ENCODE results near the gene MAP3K3.

Gene MAP3K3

DNA sequence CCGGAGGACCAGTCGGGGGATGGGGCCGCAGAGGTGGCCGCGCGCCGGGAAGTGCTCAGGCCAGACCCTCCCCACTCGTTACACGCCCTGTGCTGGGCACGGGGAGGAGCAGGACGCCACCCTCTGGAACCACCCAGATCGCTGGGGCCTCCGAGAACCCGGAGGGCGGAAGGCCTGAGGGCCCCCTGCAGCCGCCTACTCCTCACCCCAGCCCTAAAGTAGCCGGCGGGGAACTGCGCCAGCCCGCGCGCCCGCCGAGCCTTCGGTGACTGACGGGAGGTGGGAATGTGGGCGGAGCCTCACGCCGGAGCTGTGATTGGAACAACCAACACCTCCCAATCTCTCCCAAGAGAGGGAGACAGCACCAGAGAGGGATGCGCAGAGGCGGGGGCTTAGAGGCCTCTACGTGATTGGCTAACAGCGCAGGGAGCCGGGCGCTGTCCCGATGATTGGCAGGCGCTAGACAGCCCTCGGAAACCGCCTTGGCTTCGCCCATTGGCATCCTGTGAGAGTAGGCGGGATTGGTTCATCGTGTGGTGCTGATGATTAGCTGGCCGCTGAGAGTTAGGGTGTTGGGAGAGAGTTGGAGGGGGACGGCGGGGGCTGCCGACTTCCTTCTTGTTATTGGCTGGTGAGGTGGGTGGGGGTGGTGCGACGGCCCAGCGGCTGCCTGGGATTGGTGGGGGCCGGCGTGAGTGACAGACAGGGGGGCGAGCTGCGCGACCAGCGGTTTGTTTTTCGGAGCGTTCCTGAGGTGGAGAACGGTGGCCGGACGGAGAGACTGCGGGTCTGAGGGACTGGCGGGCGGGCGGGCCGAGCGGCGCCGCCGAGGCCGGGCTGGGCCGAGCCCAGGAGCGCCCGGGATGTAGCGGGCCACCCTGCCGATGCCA lies at the start of gene MAP3K3:
Gene MAP3K3, plus strand, starts transcription at position 734 of the 890 bp plus-strand sequence. CDS start 343 bp downstream, outside the sequence.
- no peak; the same call in 1 of the 2 replicates for TF ChIP-seq CTCF (conservative IDR thresholded peaks at IDR 0.05)
- no peak for TF ChIP-seq ZFX (IDR thresholded peaks at IDR 0.05)
- peak within 1 kb of the TSS; percentile 70 for H3K27ac ChIP-seq

GRCh38 chr17:63573634-63574033 lies 48.6 kb upstream of the MAP3K3 start:
- TF ChIP-seq ZFX (IDR thresholded peaks at IDR 0.05), result no peak
- peak; percentile 58 for TF ChIP-seq CTCF (conservative IDR thresholded peaks at IDR 0.05)
- no peak overlapping the region for H3K27ac ChIP-seq

GRCh38 chr17:63578027-63578768 lies 44.0 kb upstream of the MAP3K3 start:
- no peak for TF ChIP-seq ZFX (IDR thresholded peaks at IDR 0.05)
- TF ChIP-seq CTCF (conservative IDR thresholded peaks at IDR 0.05), result no peak
- H3K27ac ChIP-seq, result no peak overlapping the region

DNA sequence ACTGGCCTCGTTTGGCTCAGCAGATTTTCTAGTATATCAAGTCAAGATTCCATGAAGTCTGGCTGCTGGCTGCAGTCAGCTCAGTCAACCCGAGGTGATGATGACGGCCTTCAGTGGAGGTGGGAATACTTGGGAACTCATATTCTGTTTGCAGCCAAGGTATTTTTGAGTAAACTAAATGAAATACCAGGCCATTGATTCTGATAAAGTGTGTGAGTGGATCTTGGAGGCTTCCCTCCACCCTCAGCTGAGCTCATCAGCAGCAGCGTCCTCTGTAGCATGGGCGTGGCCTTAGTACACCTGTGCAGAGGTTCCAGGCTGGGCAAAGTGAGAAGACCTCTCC lies 43.5 kb upstream of the MAP3K3 start:
- no peak for TF ChIP-seq ZFX (IDR thresholded peaks at IDR 0.05)
- no peak for TF ChIP-seq CTCF (conservative IDR thresholded peaks at IDR 0.05)
- no peak overlapping the region for H3K27ac ChIP-seq

DNA sequence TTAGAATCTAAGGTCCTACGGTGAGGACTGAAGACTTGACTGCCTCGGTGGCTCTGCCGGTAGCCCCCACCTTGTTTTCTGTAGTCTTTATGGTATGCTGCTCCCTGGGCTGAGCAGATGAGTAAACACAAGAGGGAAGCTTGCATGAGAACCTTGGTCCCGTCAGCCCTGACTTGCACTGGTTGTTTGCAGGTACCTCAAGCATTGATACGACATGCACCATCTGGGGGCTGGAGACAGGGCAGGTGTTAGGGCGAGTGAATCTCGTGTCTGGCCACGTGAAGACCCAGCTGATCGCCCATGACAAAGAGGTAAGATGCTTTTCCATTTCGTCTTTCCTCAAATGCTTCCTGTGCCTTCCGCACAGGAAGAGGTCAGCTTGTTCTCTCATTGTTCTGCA lies 42.6 kb upstream of the MAP3K3 start:
- H3K27ac ChIP-seq, result no peak overlapping the region
- no peak for TF ChIP-seq CTCF (conservative IDR thresholded peaks at IDR 0.05)
- no peak for TF ChIP-seq ZFX (IDR thresholded peaks at IDR 0.05)

DNA sequence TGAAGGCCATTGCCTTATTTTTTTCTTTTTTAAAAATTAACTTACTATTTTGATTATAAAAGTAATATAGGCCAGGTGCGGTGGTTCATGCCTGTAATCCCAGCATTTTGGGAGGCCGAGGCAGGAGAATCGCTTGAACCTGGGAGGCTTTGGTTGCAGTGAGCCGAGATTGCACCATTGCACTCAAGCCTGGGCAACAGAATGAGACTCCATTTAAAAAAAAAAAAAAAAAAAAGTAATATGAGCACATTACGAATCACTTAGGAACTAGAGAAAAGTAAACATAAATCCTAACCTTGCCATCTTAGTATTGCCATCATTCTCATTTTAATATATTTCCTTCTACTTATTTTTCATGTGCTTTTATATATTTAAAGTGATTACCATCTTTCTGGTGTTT lies 34.4 kb upstream of the MAP3K3 start:
- no peak overlapping the region for H3K27ac ChIP-seq

More for the DNA sequence above, 34.4 kb upstream of the MAP3K3 start:
- no peak for TF ChIP-seq ZFX (IDR thresholded peaks at IDR 0.05)
- TF ChIP-seq CTCF (conservative IDR thresholded peaks at IDR 0.05), result no peak
